HG03354 (cell line): ENCODE results near the gene CLEC16A.

Experiments
- ATAC-seq: cut with Tn5 transposase; IDR thresholded peaks from one replicate; pipeline ENCODE4 v1.9.1; 2021; ENCODE audit warnings: mild to moderate bottlenecking; ENCODE audit not compliant: unreplicated experiment, poor library complexity, severe bottlenecking

Gene CLEC16A

GRCh38 chr16:11142261-11142630, 197.9 kb downstream of the CLEC16A start:
- ATAC-seq = no peak

DNA sequence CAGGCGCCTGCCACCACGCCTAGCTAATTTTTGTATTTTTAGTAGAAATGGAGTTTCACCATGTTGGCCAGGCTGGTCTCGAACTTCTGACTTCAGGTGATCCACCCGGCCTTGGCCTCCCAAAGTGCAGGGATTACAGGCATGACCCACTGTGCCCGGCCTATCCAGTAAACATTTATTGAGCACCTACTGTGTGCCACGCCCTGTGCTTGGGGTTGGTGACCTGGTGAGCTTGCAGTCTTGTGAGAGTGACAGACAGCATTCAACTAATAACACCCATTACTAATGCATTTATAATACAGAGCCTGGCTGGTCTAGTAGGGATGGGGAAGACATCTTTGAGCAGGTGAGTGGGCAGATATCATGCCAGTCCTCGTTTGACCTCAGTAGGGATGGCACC, 198.6 kb downstream of the CLEC16A start:
- ATAC-seq = no peak

DNA sequence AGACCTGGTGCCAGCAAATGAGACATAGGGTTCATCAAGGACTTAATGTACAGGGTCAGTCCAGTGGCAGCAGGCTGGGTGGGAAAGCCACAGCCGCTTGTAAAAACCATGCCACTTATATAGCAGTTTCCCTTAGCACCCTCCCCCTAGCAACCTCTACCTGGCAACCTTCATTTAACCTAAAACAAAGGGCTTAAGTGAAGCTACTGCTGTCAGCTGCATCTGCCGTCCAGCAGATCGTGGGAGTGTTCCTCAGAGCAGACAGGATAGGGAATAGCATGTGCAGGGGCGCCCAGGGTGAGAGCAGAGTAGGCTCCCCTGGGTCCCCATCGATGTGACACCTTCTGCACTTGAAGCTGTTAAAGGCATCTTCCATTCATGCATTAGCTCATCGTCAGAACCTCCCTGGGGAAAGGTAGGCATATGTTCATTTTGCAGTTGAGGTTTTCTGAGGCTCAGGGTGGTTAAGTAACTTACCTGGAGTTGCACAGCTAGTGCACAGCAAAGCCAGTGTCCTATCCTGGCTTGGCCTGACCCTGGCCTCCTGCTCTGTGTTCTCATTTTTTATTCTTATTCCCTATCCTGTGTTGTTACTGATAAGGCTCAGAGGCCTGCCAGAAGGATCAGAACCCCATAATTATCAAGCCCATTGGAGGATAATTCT, 199.1 kb downstream of the CLEC16A start:
- ATAC-seq = no peak

DNA sequence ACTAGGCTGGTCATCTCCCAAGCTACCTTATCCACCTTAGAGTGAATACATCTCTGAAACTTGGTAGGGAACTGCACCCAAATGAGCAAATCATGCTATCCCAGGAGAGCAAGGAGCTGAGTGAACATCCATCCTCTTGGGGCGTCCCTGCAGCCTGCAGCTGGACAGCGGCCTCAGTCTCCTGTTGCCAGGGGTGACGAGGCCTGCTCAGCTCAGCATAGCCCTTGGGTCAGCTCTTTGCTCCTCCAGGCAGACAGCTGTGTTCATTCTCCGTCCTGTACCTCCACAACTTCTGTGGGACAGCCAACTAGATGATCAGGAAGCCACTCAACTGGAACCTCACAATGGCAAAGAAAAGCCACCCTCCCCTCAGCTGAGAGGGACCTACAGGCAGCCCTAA, 199.8 kb downstream of the CLEC16A start:
- ATAC-seq = no peak

- ATAC-seq = no peak
Measured at GRCh38 chr16:11145173-11145818, 200.9 kb downstream of the CLEC16A start.

DNA sequence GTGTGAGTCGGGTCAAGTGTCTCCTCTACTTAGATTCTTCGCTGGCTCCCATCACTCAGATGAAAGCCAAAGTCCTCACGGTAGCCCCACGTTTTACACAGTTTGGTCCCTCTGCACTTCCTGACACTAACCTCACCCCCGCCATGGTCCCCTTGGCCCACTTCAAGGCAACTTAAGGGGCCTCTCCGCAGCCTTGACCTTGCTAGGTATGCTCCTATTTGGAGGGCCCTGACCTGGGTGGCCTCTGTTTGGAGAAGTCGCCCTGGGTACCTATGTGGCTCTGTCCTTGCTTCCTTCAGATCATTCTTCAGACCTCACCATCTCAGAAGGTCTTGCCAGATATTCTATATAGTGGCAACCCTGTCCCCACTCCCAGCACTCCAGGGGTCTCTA, 201.5 kb downstream of the CLEC16A start:
- ATAC-seq = no peak

- no peak for ATAC-seq
Measured at GRCh38 chr16:11147033-11147753, 202.8 kb downstream of the CLEC16A start.

DNA sequence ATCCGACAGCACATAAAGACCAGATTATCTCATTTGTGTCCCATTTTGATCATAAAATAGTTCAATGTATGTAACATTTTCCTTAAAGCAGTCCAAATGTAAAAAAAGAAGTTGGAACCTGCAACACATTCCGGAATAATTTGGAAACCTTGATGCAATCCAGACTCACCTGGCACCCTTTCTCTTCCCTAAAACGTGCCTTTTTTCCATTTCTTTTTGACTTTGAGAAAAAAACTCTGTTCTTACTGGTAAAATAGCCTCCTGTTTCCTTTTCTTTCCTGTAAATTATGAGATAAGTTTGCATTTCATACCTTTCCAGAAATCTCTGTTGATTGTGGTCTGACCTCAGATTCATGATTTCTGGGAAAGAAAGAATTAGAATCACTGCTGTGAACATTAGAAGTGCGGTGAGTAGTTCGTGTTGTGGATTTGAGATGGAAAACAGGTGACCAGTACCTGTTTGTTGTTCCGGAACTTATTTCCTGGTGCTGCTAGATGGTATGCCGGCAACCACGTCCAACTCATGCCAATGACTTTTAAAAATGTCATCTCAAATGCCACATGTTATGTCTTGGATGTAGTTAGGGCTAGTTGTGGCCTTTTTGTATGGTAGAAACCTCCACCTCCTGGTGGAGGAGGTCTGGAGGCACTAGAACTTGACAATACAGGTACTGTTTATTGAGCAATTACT, 203.5 kb downstream of the CLEC16A start:
- ATAC-seq = no peak

DNA sequence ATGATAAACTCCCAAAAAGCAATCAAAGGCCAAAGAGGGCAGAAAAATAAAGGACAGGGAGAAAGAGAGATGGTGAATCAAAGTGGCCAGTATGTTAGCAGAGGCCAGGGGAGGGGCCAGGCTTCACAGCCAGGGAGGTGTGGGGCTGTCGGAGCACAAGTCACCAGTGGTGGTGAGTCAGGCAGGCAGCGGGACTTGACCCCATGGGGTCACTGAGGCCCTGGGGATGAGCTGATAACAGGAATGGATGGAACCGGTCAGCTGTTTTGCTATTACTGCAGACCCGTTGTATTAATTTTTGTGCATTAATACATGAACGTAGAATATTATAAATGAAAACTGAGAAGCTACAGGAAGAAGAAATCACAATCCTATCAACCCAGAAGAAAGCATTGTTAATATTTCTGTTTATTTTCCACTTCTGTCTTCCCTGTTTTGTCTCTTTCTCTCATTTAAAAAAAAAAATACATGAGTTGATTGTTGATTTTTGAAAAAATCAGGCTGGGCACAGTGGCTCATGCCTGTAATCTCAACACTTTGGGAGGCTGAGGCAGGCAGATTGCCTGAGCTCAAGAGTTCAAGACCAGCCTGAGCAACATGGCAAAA, 204.8 kb downstream of the CLEC16A start:
- ATAC-seq = no peak

DNA sequence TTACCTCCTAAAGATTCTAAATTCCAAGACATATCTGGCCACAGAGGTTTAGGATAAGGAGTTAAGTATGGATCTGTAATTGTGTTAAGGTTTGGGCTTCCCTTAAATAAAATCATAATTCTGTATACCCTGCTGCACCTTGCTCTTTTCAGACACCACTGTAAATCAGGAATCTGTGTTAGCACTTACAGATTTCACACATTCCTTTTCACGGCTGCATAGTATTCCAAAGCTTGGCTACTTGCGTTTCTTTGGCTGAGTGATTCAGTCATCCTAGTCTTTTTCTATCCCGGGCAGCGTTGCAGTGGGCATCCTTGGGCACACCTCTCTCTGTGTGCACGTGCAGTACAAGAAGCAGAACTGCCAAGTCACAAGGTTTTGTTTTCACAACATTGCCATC, 205.8 kb downstream of the CLEC16A start:
- no peak for ATAC-seq

DNA sequence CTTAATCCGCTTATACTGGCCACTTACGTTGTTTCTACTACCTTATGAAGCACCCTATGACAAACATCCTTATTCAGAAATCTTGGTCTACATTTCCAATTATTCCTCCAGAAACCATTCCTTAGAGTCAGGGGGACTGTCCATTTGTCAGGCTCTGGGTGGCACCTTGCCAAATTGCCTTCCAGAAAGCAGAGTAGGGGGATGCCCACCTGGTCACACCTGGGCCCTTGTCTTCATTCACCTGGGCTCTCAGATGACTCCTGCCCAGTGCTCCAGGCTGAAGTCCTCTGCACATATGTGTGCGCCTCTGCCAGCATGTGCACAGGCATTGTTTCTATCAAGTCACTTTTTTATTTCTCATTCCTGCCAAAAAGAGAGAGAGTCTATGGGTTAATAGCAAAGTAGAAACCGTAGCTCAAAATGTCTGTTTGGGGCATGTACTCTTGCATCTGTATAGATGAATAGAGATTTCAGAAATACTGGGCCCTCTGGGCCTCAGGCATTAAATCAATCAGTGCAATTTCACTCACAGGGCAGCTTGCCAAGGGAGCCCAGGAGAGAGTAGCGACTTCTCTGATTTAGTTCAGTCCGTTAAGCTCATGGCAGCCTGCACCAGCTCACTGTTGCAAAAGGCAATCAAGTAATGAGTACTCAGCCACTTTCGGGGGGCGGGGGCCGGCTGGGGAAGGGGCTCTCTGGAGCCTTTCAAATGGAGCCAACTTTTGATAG, 207.0 kb downstream of the CLEC16A start:
- ATAC-seq = no peak

DNA sequence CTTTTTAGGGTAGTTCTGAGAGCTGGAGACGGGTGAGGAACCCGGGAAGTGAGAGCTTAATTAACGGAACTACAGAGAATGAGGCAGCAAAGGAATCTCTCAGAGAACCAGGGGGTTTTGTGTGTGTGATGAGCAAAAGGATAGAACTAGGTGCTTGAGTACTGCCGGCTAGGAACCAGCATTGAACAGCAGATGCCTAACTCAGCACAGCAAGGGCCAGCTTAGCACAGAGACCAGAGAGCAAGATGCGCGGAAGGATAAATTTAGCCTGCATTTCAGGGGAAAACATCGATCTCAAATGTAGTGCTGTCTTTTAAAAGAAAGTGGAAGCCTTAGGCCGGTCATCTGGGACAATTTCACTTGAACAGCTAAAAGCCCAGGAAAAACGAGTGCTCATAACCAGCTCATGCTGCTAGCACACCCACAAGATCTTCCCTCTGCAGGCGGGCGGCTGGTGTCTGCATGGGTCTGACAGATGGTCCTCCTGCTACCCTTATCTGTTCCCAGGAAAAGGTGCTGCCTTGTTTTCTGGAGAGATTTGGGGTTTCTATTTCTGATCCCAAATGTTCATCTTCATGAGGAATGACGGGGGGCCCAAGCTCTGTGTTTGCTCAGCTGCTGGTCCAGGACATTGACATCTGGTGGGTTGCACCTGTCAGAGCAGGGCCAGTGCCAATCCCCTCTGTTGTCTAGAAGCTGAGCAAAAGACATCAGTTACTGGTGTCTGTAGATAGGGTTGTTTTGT, 207.7 kb downstream of the CLEC16A start:
- no peak for ATAC-seq

DNA sequence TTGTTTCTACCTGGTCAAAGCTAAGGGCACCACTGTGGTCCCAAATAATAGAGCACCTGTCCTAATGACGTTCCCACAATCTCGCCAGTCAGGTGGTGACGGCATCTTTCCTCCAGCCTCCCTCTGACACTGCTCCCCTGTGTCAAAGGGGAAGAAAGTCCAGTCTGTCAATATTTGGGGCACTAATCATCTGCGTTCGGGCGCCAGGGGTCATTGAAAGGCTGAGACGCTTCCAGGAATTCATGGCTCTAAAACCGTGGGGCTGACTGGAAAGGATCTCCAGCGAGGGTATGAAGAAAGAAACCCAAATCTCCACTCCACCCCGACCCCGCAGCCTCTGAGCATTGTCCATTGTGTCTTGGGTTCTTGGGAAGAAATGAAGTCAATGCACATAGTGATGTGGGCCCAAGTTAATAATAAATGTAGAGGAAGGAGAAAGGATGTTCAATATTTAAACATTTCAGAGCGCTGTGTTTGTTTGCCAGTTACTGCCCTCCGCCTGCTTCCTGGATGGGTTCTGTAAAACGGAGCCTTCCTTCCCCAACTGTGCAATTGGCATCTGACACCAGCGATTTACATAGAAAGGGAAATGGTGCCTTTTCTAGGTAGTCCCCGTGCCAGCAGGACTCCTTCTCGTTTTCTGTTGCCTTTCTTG, 208.4 kb downstream of the CLEC16A start:
- ATAC-seq = no peak

GRCh38 chr16:11155284-11155806, 211.0 kb downstream of the CLEC16A start:
- no peak for ATAC-seq

GRCh38 chr16:11156401-11156800, 212.0 kb downstream of the CLEC16A start:
- no peak for ATAC-seq

DNA sequence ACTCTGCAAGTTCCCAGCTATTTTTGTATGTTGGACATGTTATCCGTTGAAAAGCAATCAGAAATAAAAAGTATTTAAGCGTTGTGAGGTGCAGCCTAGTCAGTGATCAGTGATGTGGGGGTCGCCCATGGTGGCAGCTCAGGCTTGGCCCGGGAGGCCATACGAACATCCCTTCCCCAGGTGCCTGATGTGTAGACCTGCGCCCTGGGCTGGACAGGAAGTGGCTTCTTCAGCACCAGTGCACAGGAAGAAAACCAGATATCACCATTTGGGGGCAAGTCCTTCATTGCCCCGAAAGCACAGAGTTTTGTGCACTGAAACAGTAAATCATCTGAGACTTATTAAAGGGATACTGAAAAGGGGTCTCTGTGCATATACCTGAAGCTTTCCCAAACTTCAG, 212.8 kb downstream of the CLEC16A start:
- no peak for ATAC-seq

- ATAC-seq = no peak
Measured at GRCh38 chr16:11158018-11158417, 213.7 kb downstream of the CLEC16A start.

DNA sequence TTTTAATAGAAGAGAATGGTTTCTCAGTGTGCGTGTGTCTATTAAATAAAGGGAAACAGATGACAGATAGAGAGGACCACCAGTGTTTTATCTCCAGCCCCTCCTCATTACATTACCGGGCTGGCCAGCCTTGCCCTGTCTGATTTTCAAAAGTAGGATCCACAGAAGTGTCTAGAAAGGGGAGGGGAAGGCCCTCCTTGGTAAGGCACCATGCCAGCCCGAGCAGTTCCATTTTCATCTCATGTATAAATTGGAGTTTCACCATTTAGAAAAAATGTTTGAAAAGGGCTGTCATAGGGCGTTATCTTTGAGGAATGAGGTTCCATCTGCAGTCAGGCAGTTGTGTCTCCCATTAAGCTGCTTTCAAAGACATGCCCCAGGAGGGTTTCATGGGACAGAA, 214.9 kb downstream of the CLEC16A start:
- ATAC-seq = no peak
